Upper lobe of right lung (tissue), 1 donor: Measurements from ENCODE around the gene EVA1B. TPM values are rescaled to one million over a fixed set of nuclear protein-coding genes. Genes with fewer than 3 reads are reported as not detected.
A peak's percentile ranks its signal among the peaks of the same experiment; 100 is the strongest.

Experiments
- ATAC-seq: fragments of 200-7000 bp; cut with Tn5 transposase; one replicate; pipeline ENCODE4 v1.9.1; 2020; ENCODE audit warnings: mild to moderate bottlenecking, moderate library complexity
- DNase-seq: peaks from one replicate; pipeline ENCODE4 v3.0.0-alpha.2; 2020
- H3K27ac ChIP-seq: fragments of 200-600 bp; one replicate; pipeline ENCODE4 v1.8.0; 2022
- H3K27me3 ChIP-seq: fragments of 200-600 bp; one replicate; pipeline ENCODE4 v1.8.0; 2022; ENCODE audit warnings: mild to moderate bottlenecking
- H3K36me3 ChIP-seq: fragments of 200-600 bp; one replicate; pipeline ENCODE4 v1.8.0; 2022
- H3K4me1 ChIP-seq: fragments of 200-600 bp; one replicate; pipeline ENCODE4 v1.8.0; 2022
- H3K4me3 ChIP-seq: fragments of 200-600 bp; one replicate; pipeline ENCODE4 v1.8.0; 2022; ENCODE audit warnings: mild to moderate bottlenecking
- H3K9me3 ChIP-seq: fragments of 200-600 bp; one replicate; pipeline ENCODE4 v1.8.0; 2022
- CTCF ChIP-seq: fragments of 200-600 bp; IDR thresholded peaks from one replicate; pipeline ENCODE4 v1.8.0; 2022; ENCODE audit warnings: antibody characterized with exemption
- intact Hi-C: fragments of 100-400 bp; cut with DNase I; formaldehyde crosslinking; loops from one replicate; pipeline ENCODE4 v1.11.0; 2022
- total RNA-seq: library from RNA; stranded (reverse); fragmentation: NEBNext Ultra II Directional; extraction: Animal tissue kit (Norgen Biotek cat#: 25700); gene quantifications from one replicate; pipeline ENCODE4 v1.2.1, GENCODE V29; 2021
- donor health status: DM: no; HTN: yes; CAD: no; lungs with severe emphysema.

The EVA1B gene
- total RNA-seq, 1 donor from 2014 or later: 27.2 TPM

DNA sequence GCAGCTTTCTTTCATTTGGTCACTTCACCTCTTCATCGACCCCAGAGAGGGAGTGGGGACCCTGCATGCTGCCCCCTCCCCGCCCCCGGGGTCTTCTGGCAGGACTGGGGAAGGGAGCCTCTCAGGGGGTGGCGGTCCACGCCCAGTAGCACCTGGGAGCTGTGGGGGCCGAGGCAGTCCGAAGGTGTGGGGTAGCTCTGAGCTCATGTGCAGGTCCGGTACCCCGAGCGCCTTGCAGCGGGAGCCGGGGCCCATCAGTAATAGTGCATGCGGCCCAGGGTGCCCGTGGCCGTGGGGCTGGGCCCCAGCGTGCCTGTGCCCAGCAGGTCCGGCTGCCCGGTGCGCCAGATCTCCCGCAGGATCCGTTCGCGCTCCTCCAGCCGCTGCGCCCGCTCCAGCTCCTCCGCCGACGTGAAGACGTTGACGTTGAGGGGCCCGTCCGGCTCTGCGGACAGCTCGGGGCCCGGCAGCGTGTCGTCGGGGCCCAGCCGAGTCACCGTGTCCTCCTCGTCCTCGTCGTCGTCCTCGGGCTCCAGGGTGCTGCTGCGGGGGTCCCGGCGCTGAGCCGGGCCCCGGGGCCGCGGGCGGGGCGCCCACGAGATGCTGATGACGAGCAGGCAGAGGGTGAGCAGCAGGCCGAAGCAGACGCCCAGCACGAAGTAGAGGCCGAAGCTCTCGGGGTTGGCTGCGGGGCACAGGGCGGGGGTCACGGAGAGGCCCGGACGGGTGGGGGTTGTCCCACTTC lies 1.2 kb downstream of the EVA1B start:
- ATAC-seq: no peak
- H3K4me3 ChIP-seq: peak overlapping the region; percentile 78
- TF ChIP-seq CTCF: no peak
- no peaks in the 10 kb centered on the region for H3K27me3 ChIP-seq
- no peaks in the 10 kb centered on the region for H3K36me3 ChIP-seq
- intact Hi-C loops: no loop called here
- DNase-seq: no peak
- H3K4me1 ChIP-seq: peaks cover 31% of the 10 kb centered on the region
- H3K27ac ChIP-seq: peak overlapping the region; percentile 75
- no peaks in the 10 kb centered on the region for H3K9me3 ChIP-seq

DNA sequence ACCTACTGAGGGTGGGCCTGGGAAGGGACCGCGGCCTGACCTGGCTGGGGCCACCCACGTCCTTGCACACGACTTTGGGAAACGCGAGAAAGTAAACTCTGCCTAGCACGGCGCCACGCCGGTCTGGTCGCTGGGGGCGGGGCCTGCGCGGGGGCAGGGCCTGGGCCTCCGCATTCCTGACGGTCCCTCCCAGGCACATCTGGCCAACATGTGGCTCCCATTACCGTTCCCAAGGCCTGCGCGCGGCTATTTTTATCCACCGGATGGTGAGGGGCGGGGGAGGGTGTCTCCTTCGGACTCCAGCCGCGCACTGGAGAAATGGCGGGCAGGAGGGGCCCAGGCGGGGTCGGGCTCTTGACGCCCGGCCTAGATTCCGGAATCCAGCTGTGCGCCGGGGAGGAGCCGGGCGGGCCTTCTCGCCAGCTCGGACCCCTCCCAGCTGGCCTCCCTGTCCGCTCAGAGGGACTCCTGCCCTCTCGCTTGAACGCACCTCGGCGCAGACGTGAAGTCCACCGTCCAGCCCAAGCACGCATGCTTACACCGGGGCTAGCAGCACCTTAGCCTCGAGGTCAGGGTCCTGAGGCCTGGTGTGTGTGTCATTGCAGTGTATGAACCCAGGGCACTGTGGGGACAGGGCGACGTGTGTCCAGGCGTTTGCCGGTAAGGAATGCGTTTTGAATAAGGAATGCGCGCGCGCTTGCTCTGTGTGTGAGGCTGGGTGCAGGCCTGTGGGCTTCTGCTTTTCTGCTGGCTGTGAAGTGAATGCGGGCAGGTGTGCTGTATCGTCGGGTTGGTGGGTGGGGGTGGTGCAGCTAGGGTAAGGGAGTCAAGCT lies 2.1 kb downstream of the EVA1B start:
- peak; percentile 81 for DNase-seq
- ATAC-seq: peak; percentile 71
- Histone ChIP-seq H3K27ac (peak overlapping the region; percentile 75), H3K4me3 (peak overlapping the region; percentile 78), H3K4me1 (peaks cover 31% of the 10 kb centered on the region), H3K36me3 (no peaks in the 10 kb centered on the region), H3K27me3 (no peaks in the 10 kb centered on the region), H3K9me3 (no peaks in the 10 kb centered on the region)
- no peak for TF ChIP-seq CTCF
- intact Hi-C loops: no loop called here

DNA sequence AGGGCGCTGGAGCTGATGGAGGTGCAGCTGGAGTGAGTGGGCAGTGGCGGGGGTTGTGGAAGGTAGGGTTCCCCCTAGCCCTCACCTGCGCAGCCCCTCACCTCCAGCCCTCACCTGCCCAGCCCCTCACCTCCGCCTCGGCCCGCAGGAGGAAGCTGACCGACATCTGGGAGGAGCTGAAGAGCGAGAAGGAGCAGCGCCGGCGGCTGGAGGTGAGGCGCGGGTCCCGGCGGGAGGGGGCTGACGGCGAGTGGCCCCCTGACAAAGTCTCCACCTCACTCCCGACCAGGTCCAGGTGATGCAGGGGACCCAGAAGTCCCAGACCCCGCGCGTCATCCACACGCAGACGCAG lies 2.7 kb downstream of the EVA1B start:
- DNase-seq (no peak), ATAC-seq (no peak)

GRCh38 chr1:36320291-36320761 lies 3.1 kb downstream of the EVA1B start:
- DNase-seq: no peak
- no peak for TF ChIP-seq CTCF
- H3K9me3 ChIP-seq: no peaks in the 10 kb centered on the region
- H3K4me3 ChIP-seq: peak overlapping the region; percentile 78
- H3K36me3 ChIP-seq: no peaks in the 10 kb centered on the region
- ATAC-seq: no peak
- peaks cover 31% of the 10 kb centered on the region for H3K4me1 ChIP-seq
- no peaks in the 10 kb centered on the region for H3K27me3 ChIP-seq
- H3K27ac ChIP-seq: peak overlapping the region; percentile 75
- intact Hi-C loops: no loop called here

More for the DNA sequence above, 2.7 kb downstream of the EVA1B start:
- peaks cover 31% of the 10 kb centered on the region for H3K4me1 ChIP-seq
- H3K4me3 ChIP-seq: peak overlapping the region; percentile 78
- no peaks in the 10 kb centered on the region for H3K36me3 ChIP-seq
- peak overlapping the region; percentile 75 for H3K27ac ChIP-seq
- no peaks in the 10 kb centered on the region for H3K9me3 ChIP-seq
- H3K27me3 ChIP-seq: no peaks in the 10 kb centered on the region
- intact Hi-C loops: no loop called here
- no peak for TF ChIP-seq CTCF

DNA sequence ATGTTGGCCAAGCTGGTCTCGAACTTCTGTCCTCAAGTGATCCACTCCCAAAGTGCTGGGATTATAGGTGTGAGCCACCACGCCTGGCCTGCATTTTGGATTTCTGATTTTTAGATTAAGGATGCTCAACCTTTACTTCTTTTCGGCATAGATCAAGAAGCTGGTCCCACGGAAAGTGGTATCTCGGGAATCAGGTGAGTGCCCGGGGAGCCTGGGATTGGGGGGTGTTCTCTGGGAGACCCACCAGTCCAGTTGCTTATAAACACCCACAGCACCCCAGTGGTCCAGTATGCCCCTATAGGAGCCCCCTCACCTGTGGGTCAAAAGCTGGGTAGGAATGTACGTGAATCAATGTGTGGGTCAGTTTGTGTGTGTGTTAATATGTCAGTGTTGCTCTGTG lies 14.0 kb downstream of the EVA1B start:
- intact Hi-C loops: no loop called here
- ATAC-seq: no peak
- no peak overlapping the region for H3K27ac ChIP-seq

More for the DNA sequence above, 14.0 kb downstream of the EVA1B start:
- H3K27me3 ChIP-seq: no peaks in the 10 kb centered on the region
- no peak for TF ChIP-seq CTCF
- H3K4me1 ChIP-seq: peaks cover 17% of the 10 kb centered on the region
- H3K4me3 ChIP-seq: no peak overlapping the region
- DNase-seq: no peak
- H3K9me3 ChIP-seq: no peaks in the 10 kb centered on the region
- peaks cover 5% of the 10 kb centered on the region for H3K36me3 ChIP-seq
